ENCODE results near the gene SIGLEC1.

Gene SIGLEC1

DNA sequence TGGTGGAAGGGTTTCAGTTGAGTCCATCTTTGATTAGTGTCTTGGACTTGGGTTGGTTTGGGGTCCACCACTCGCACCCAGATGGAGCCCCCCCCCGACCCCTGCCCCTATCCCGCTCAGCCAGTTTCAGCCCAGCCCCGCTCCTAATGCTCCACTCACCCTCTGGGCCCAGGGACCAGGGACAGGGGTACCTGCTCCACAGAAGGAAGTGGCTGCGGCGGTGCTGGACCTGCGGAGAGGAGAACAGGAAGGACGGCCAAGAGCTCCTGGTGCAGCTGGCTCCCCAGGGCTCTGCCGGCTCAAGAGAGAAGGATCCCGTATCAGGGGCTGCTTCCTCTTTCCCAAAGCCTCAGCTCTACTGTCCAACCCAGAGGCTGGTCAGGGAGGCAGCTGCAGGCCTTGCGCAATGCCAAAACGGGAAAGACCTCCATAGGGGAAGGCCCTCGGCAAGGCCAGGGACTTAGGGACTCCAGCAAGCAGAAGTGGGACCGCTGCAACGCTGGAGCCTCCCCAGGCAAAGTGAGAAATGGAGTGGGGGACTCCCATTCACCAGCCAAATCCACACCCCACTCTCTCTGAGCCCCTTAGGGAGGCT is at the start of gene SIGLEC1:
TSS of gene SIGLEC1 (minus strand) at position 322 of the 595 bp plus-strand sequence. CDS start 5,472 bp downstream, outside the sequence.
- DNase-seq = peak; percentile 69

- DNase-seq = no peak
These were observed 48.4 kb upstream of the SIGLEC1 start for GRCh38 chr20:3760655-3761348.

DNA sequence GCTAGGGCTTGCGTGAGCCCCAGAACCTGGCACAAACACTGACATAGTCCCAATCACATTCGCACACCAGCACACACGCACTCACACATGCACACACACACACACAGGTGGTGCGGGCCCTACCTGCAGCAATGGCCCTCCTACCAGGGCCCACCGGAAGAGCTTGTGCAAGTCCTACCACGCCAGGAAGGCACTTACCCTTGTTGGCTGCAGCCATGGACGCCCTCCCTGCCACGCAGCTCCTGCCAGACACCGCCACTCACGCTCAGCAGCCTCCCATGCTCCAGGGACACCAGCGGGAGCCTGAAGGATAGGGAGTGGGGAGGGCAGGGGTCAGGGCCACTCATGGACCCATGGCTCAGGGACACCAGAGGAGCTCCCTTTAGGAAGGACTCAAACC is 47.5 kb upstream of the SIGLEC1 start:
- peak; percentile 19 for DNase-seq

GRCh38 chr20:3759316-3759823 is 47.0 kb upstream of the SIGLEC1 start:
- DNase-seq = peak; percentile 21

DNA sequence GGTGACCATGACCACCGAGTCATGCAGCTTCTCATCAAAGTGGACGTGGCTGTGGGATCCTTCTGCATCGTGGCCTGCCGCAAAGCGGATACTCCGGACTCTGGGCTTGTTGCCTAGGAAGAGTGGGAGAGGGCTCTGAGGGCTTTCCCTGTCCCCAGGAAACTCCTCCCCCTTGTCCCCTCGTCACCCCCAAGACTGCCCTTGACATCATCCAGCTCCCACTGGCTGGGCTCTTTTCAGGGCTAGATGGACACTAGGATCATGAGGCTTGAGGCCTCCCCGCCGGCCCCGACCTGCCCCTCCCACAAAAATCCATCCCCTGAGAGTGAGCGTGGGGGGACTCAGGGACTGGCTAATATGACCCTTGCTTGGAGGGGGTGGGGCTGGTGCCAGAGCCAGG is 46.2 kb upstream of the SIGLEC1 start:
- DNase-seq = peak; percentile 32

- DNase-seq = no peak
These were observed 44.9 kb upstream of the SIGLEC1 start for GRCh38 chr20:3757268-3757667.

DNA sequence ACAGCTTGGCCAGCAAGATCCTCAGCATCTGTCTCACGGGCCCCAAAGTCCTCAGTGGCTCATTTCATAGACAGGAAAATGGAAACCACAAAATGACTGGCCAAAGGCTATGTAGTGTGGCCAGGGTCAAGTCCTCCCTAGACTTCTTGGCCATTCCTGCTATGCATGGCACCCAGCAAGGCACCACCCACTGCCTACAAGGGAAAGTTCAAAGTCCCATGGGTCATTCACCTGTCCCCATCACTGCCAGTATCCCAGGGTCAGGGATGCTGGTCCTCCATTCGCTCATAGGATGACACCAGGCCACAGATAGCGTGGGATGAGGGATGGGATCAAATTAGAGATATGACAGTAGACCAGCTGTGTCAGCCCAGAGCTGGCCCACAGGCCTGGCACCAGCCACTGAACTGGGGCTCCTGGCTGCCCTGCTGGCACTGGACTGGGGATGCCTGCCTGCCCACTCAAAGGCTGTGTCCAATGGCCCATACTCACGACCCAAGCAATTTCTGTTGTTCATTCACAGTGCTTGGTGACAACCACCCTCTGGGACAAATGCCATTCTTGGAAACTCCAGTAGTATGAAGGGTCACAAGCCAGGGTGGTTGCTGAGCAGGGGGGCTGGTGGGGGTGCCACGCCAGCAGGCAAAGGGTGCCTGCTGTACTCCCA is 43.5 kb upstream of the SIGLEC1 start:
- DNase-seq = peak; percentile 19

GRCh38 chr20:3755269-3755668 is 42.9 kb upstream of the SIGLEC1 start:
- no peak for DNase-seq

DNA sequence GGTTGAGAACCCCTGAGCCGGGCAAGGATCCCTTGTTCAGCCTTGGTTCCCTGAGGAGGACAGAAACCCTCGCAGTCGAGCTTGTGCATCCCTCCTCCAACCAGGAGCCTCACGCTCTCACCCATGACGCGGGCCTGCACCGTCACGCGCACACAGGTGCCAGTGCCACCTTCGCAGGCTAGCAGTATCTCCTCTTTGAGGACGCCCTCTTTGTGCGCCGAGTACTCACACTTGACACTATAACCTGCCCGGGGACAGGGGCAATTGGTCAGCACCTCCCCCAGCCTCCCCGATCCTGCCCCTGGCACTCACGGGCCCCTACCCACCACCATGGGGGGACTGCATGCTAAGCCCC is 41.9 kb upstream of the SIGLEC1 start:
- no peak for DNase-seq

- DNase-seq = peak; percentile 29
These were observed 41.3 kb upstream of the SIGLEC1 start for GRCh38 chr20:3753501-3754275.

DNA sequence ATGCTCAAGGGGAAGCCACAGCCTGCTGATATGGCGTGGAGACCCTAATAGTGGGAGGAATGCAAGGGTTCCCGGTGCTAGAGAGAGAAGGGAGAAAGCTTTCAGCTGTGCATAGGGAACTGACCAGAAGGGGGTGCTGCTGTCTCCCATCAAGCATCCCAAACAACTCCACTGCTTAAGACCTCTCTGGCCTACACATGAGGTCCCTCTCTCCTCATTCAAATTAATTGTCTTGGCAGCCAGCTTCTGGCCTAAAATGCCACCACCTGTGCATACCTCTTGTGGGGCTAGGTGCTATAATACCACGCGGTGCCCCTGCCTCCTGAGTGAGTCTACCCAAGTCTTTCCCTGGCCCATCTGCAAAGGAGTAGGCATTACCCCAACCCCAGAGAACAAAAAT is 40.7 kb upstream of the SIGLEC1 start:
- peak; percentile 75 for DNase-seq

DNA sequence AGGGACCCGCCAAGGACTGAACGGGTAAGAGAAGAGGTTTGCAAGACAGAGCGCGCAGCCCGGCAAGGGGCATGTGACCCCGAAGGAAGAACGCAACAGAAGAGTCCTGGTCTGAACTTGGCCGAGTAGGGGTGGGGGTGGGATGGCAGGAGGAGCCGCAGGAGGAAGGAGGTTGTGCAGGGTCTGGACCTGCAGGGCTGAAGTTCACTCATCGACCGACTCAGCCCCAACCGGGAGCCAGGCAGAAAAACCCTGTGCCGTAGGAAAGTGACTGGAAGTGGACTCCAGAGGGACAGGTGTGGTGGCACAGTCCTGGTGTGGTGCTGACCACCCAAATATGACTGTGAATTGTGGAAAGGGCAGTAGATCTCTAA is 40.0 kb upstream of the SIGLEC1 start:
- no peak for DNase-seq

- peak; percentile 51 for DNase-seq
These were observed 39.4 kb upstream of the SIGLEC1 start for GRCh38 chr20:3751675-3752385.

DNA sequence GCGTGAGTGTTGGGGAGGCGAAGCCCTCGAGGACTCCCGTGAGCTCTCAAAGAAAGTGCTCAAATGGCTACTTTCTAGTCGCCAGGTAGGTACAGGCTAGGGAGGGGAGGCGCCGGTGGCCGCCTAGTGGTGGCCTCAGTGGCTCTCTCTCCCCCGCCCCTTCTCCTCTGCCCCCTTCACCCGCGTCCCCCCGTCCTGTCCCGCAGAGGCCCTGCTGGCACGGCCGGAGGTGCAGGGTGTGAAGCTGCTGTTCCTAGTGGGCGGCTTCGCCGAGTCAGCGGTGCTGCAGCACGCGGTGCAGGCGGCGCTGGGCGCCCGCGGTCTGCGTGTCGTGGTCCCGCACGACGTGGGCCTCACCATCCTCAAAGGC is 38.9 kb upstream of the SIGLEC1 start:
- DNase-seq = no peak

GRCh38 chr20:3749689-3750531 is 37.5 kb upstream of the SIGLEC1 start:
- DNase-seq = peak; percentile 42

DNA sequence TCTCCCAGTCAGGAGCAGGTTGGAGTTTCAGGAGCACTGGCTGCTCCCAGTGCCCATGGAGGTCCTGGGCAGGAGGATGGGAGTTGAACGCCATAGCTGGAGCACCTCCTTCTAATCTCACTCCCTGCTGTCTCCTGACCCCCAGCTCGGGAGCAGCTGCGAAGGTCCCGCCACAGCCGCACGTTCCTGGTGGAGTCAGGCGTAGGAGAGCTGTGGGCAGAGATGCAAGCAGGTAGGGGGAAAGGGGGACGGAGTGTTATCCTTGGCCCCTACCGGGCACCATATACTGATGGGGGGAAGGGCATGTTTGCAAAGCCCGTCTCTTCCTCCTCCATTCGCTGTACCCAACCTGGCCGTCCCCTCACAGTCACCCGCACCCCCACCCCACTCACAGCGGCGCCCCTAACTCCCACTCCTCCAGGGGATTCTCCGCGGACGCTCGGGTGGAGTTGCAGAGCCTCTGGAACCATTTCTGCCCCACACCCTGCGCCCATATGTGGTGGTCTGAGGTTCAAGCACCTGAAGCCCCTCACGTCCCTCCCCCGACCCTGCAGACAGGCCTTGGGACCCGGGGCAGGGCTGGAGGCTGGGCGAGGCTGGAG is 36.8 kb upstream of the SIGLEC1 start:
- DNase-seq = no peak

GRCh38 chr20:3748073-3748472 is 35.7 kb upstream of the SIGLEC1 start:
- DNase-seq = no peak

DNA sequence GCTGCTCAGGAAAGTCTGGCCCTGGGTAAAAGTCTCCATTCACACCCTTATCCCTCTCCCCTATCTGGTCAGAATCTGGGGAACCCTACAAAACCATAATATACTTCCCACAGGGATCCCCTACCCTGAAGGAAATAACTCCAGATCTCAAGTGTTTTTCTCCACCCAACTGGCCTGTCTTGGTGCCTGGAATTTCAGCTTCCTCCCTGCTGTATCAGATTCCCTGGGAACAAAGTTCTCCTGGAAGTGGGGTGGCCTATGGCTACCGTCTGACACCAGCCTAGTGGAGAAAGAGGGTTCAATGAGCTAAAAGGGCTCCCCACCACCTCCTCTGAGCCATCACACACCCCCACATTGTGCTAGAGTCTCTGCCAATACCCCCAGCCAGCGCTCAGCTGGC is 35.1 kb upstream of the SIGLEC1 start:
- DNase-seq = no peak

DNA sequence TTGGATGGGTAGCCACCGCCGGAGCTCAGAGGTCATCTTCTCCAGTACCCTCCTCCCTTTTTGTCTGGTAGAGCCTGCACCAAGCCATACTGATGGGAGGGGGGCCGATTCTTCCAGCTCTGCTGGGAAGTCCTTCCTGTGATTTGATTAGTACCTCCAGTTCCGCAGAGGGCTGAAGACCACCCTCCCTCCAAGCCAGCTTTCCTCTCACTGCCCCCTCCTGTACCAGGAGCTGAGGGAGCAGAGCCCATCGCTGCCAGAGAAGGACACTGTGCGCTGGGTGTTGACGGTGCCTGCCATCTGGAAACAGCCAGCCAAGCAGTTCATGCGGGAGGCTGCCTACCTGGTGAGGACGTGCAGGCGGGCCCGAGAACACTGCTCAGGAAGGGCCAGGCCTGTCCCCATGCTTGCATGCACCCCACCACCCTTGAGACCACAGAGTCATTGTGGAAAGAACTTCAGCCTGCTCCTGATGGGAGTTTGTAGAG is 33.3 kb upstream of the SIGLEC1 start:
- DNase-seq = peak; percentile 15

- DNase-seq = peak; percentile 69
These were observed 32.6 kb upstream of the SIGLEC1 start for GRCh38 chr20:3744806-3745685.

Data from femur (tissue), 1 donor.